Measurements from ENCODE around the gene SMIM27. TPM values are rescaled to one million over a fixed set of nuclear protein-coding genes. Genes with fewer than 3 reads are reported as not detected.

SMIM27 gene
- total and polyA plus RNA-seq, 2 donors (not counting 1 experiment from before 2014, with no cell fraction given), result 9.5 to 20.9 TPM

GRCh38 chr9:32581512-32582143 is 29.5 kb downstream of the SMIM27 start:
- Histone ChIP-seq H3K79me2 (ENCODE audit: control insufficient read depth, insufficient read depth, low read length) (no peaks in the 10 kb centered on the region), H3K27me3 (replicated peaks in 1 of 4; ENCODE audit: control extremely low read depth in 1 of 4, control insufficient read depth in 3 of 4, insufficient read depth in 4 of 4, low read length in 3 of 4) (peaks cover 0 to 9% (median 4%) of the 10 kb centered on the region in 4 experiments), H3K9me3 (ENCODE audit: control extremely low read depth in 1 of 3, control insufficient read depth in 2 of 3, insufficient read depth in 1 of 3, low read length in 2 of 3) (no peaks in the 10 kb centered on the region), H3K27ac (ENCODE audit: low read length in 2 of 2) (no peak overlapping the region), H3K4me2 (replicated peaks; ENCODE audit: low read depth, low read length, poor library complexity, severe bottlenecking) (no peak overlapping the region), H3K4me1 (ENCODE audit: control insufficient read depth in 2 of 2, insufficient read depth in 2 of 2, low read length in 2 of 2) (no peaks in the 10 kb centered on the region), H3K9ac (ENCODE audit: low read length) (no peak overlapping the region), H4K20me1 (ENCODE audit: control insufficient read depth, insufficient read depth, low read length, poor library complexity, severe bottlenecking) (no peaks in the 10 kb centered on the region), H3K4me3 (ENCODE audit: control extremely low read depth in 1 of 5, extremely low read depth in 1 of 5, insufficient read depth in 1 of 5, low read depth in 2 of 5, low read length in 4 of 5) (no peak overlapping the region), H2AFZ (ENCODE audit: insufficient read depth, low read depth, low read length, poor library complexity, severe bottlenecking) (no peak overlapping the region), H3K36me3 (replicated peaks in 1 of 2; ENCODE audit: control extremely low read depth in 1 of 2, control insufficient read depth in 1 of 2, extremely low read depth in 1 of 2, insufficient read depth in 2 of 2, low read length in 1 of 2) (no peaks in the 10 kb centered on the region)
- 56% methylated on average over 3 of the region's 3 CpGs for WGBS (ENCODE audit: insufficient coverage)
- Mint-ChIP-seq H3K4me1 (no peaks in the 10 kb centered on the region), H3K27me3 (peaks cover 52% of the 10 kb centered on the region), H3K4me3 (no peak overlapping the region), H3K27ac (no peak overlapping the region), H3K9me3 (ENCODE audit: insufficient read depth) (no peaks in the 10 kb centered on the region)
- ATAC-seq (ENCODE audit: low read depth) (peak; percentile 51), DNase-seq (peak; percentile 62)
- TF ChIP-seq, protein P1, sequence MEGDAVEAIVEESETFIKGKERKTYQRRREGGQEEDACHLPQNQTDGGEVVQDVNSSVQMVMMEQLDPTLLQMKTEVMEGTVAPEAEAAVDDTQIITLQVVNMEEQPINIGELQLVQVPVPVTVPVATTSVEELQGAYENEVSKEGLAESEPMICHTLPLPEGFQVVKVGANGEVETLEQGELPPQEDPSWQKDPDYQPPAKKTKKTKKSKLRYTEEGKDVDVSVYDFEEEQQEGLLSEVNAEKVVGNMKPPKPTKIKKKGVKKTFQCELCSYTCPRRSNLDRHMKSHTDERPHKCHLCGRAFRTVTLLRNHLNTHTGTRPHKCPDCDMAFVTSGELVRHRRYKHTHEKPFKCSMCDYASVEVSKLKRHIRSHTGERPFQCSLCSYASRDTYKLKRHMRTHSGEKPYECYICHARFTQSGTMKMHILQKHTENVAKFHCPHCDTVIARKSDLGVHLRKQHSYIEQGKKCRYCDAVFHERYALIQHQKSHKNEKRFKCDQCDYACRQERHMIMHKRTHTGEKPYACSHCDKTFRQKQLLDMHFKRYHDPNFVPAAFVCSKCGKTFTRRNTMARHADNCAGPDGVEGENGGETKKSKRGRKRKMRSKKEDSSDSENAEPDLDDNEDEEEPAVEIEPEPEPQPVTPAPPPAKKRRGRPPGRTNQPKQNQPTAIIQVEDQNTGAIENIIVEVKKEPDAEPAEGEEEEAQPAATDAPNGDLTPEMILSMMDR (IDR thresholded peaks at IDR 0.05), result peak; percentile 56
- TF ChIP-seq EZH2 (IDR thresholded peaks at IDR 0.05; ENCODE audit: borderline replicate concordance, insufficient read depth, low read depth, low read length, poor library complexity, severe bottlenecking), result no peak
- POLR2A ChIA-PET, result interaction anchor here (1.0 kb wide), 1 partner anchor 202 kb away, joined by 4 read pairs; no protein-coding TSS in a partner anchor
- CTCF ChIA-PET, result interaction anchor here (0.7 to 15.2 kb wide), 21 partner anchors 9 to 645 kb away, joined by 3 to 522 read pairs (median 4); partner anchors contain the start of gene ACO1
- intact Hi-C loops (cut with micrococcal nuclease), result loop anchor here (1.0 to 10.0 kb wide), 2 partner anchors 387 to 643 kb away; no protein-coding TSS in a partner anchor

DNA sequence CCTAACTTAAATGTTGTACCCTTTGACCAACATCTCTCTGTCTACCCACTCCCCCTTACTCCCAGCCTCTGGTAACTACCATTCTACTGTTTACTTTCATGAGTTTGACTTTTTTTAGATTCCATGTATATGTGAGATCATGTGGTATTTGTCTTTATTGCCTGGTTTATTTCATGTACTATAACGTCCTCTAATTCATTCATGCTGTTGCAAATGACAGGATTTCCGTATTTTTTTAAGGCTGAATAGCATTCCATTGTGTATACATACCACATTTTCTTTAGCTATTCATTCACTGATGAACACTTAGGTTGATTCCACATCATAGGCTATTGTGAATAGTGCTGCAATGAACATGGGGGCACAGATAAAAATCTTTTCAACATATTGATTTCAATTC is 32.7 kb downstream of the SMIM27 start:
- Histone ChIP-seq H3K4me2 (replicated peaks; ENCODE audit: low read depth, low read length, poor library complexity, severe bottlenecking) (no peak overlapping the region), H3K79me2 (ENCODE audit: control insufficient read depth, insufficient read depth, low read length) (no peaks in the 10 kb centered on the region), H4K20me1 (ENCODE audit: control insufficient read depth, insufficient read depth, low read length, poor library complexity, severe bottlenecking) (no peaks in the 10 kb centered on the region), H3K27ac (ENCODE audit: low read length in 2 of 2) (no peak overlapping the region), H3K9ac (ENCODE audit: low read length) (no peak overlapping the region), H3K4me1 (ENCODE audit: control insufficient read depth in 2 of 2, insufficient read depth in 2 of 2, low read length in 2 of 2) (no peaks in the 10 kb centered on the region), H3K36me3 (replicated peaks in 1 of 2; ENCODE audit: control extremely low read depth in 1 of 2, control insufficient read depth in 1 of 2, extremely low read depth in 1 of 2, insufficient read depth in 2 of 2, low read length in 1 of 2) (no peaks in the 10 kb centered on the region), H3K4me3 (ENCODE audit: control extremely low read depth in 1 of 5, extremely low read depth in 1 of 5, insufficient read depth in 1 of 5, low read depth in 2 of 5, low read length in 4 of 5) (no peak overlapping the region), H2AFZ (ENCODE audit: insufficient read depth, low read depth, low read length, poor library complexity, severe bottlenecking) (no peak overlapping the region), H3K27me3 (replicated peaks in 1 of 4; ENCODE audit: control extremely low read depth in 1 of 4, control insufficient read depth in 3 of 4, insufficient read depth in 4 of 4, low read length in 3 of 4) (peaks cover 0 to 4% (median 1%) of the 10 kb centered on the region in 4 experiments), H3K9me3 (ENCODE audit: control extremely low read depth in 1 of 3, control insufficient read depth in 2 of 3, insufficient read depth in 1 of 3, low read length in 2 of 3) (no peaks in the 10 kb centered on the region)
- Mint-ChIP-seq H3K27ac (no peak overlapping the region), H3K9me3 (ENCODE audit: insufficient read depth) (no peaks in the 10 kb centered on the region), H3K4me1 (no peaks in the 10 kb centered on the region), H3K27me3 (peaks cover 39% of the 10 kb centered on the region), H3K4me3 (no peak overlapping the region)
- ATAC-seq (ENCODE audit: low read depth), result no peak
- DNase-seq, result no peak
- ChIA-PET POLR2A (no interaction called here), CTCF (interaction anchor here (6.0 to 15.2 kb wide), 2 partner anchors 207 to 383 kb away, joined by 74 to 522 read pairs; no protein-coding TSS in a partner anchor)
- WGBS (ENCODE audit: insufficient coverage), result no CpG with 5 or more reads among the region's 2 CpGs
- no peak for TF ChIP-seq EZH2 (IDR thresholded peaks at IDR 0.05; ENCODE audit: borderline replicate concordance, insufficient read depth, low read depth, low read length, poor library complexity, severe bottlenecking)
- intact Hi-C loops (cut with micrococcal nuclease), result loop anchor here (10.0 kb wide), 1 partner anchor 640 kb away; no protein-coding TSS in a partner anchor

All from B cell (primary cell).